ENCODE results near the gene PUS1. TPM values are rescaled to one million over a fixed set of nuclear protein-coding genes. Genes with fewer than 3 reads are reported as not detected.

The PUS1 gene
- total and polyA plus RNA-seq, 2 of the 8 experiments (the other 6 are each of a cell fraction or from before 2014, with no cell fraction given) = 48.1 to 81.2 TPM

DNA sequence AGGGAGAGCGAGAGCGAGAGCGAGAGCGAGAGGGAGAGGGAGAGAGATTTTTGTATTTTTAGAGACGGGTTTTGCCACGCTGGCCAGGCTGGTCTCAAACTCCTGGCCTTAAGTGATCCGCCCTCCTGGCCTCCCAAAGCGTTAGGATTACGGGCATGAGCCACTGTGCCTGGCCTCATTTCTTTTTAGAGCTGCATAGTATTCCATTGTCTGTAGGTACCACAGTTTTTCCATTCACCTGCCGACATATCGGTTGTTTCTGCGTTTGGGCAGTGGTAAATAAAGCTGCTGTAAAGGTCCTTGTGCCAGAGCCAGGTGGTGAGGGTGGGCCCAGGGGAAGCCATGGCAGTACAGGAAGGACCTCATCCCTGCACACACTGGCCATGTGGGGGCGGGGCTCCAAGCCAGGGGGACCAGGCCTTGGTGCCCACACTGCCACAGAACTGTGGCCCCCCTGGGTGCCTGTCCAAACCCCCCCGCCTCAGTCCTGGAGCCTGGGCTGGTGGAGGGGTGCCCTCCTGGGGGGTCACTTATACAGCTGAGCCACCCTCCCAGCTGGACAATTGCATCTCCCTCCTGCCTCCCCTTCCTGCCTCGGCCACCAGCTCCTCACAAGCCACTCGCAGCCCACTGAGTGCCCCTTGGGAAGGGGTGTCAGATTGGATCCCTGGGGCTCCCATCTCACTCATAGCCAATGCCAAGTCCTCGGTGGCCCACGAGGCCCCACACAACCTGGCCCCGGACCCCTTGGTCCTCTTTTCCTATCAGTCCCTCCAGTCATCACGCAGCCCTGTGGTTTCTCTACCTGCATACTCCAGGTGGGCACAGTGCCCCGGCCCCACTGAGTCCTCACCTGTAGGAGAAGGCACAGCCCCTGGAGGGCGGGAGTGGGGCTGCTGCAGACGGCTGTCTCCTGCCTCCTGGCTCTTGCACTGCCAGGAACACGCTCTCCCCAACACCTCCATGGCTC, 1.7 kb upstream of the PUS1 start:
- Histone ChIP-seq H3K4me1 (replicated peaks in 1 of 4; ENCODE audit: control insufficient read depth in 3 of 4, insufficient read depth in 4 of 4, low read length in 3 of 4) (peaks cover 0 to 7% (median 2%) of the 10 kb centered on the region in 4 experiments; a peak in 2 of 7 replicates), H3K9ac (replicated peaks in 1 of 4; ENCODE audit: extremely low read depth in 1 of 4, low read depth in 3 of 4, low read length in 3 of 4) (no peak overlapping the region), H3K56ac (replicated peaks; ENCODE audit: insufficient read length, low read depth, low read length) (no peak overlapping the region), H4K20me1 (replicated peaks in 1 of 2; ENCODE audit: control insufficient read depth in 1 of 2, insufficient read depth in 2 of 2, low read length in 2 of 2) (peaks cover 0 to 7% of the 10 kb centered on the region in 2 experiments), H3K9me3 (ENCODE audit: insufficient read depth in 2 of 2, low read depth in 1 of 2, low read length in 1 of 2) (no peaks in the 10 kb centered on the region; a peak in 1 of 4 replicates), H2BK120ac (replicated peaks; ENCODE audit: low read depth, low read length) (no peak overlapping the region), H3K23ac (ENCODE audit: insufficient read length) (no peak overlapping the region), H3K27me3 (replicated peaks in 1 of 4; ENCODE audit: control insufficient read depth in 3 of 4, extremely low read depth in 1 of 4, insufficient read depth in 3 of 4, low read length in 3 of 4) (no peaks in the 10 kb centered on the region), H4K5ac (ENCODE audit: insufficient read length, low read depth, low read length) (no peak overlapping the region), H3K4me3 (ENCODE audit: extremely low read depth in 1 of 4, insufficient read depth in 2 of 4, low read depth in 3 of 4, low read length in 4 of 4) (peak overlapping the region in 2 of 4 experiments; percentile 50 to 85; a peak in 3 of 8 replicates), H2AFZ (ENCODE audit: low read length) (no peak overlapping the region), H3K79me1 (ENCODE audit: low read depth, low read length) (peaks cover 8% of the 10 kb centered on the region), H3K27ac (ENCODE audit: low read depth, low read length) (no peak overlapping the region), H4K8ac (ENCODE audit: extremely low read depth, insufficient read depth, low read length) (peak overlapping the region; percentile 92; the same call in 1 of the 2 replicates), H3K4me2 (ENCODE audit: insufficient read depth in 1 of 2, low read depth in 2 of 2, low read length in 2 of 2) (peak overlapping the region; percentile 79 to 99; a peak in 2 of 4 replicates), H2BK12ac (ENCODE audit: low read depth, low read length) (peak overlapping the region; percentile 5; the same call in 1 of the 2 replicates), H3K79me2 (ENCODE audit: control insufficient read depth in 1 of 2, insufficient read depth in 2 of 2, low read length in 2 of 2) (peaks cover 0 to 16% of the 10 kb centered on the region in 2 experiments; a peak in 3 of 4 replicates), H2BK15ac (ENCODE audit: low read length) (0 out of 2 replicates have a peak overlapping the region, but pooled peaks have one; percentile 31), H3K18ac (ENCODE audit: extremely low read depth, low read length) (no peak overlapping the region), H3K14ac (ENCODE audit: insufficient read length) (no peak overlapping the region), H3K23me2 (ENCODE audit: low read depth, low read length) (peaks cover 6% of the 10 kb centered on the region; the same call in 1 of the 2 replicates), H3K4ac (replicated peaks; ENCODE audit: insufficient read length, low read depth, low read length) (no peak overlapping the region), H2BK5ac (ENCODE audit: low read depth, low read length) (no peak overlapping the region), H4K91ac (replicated peaks; ENCODE audit: insufficient read length, low read length) (peak overlapping the region; percentile 0), H2AK5ac (ENCODE audit: low read depth, low read length) (no peak overlapping the region; the same call in 1 of the 2 replicates), H2BK20ac (ENCODE audit: low read length) (0 out of 2 replicates have a peak overlapping the region, but pooled peaks have one; percentile 80), H3K36me3 (ENCODE audit: control insufficient read depth in 2 of 4, insufficient read depth in 4 of 4, low read length in 3 of 4) (peaks cover 6 to 17% (median 8%) of the 10 kb centered on the region in 4 experiments)
- no peak for DNase-seq (ENCODE audit: low read depth in 1 of 2, low spot score in 2 of 2)
- 81% methylated on average over 20 of the region's 24 CpGs; no CpG with 5 or more reads in 1 of the 2 experiments for WGBS, 2 experiments (ENCODE audit: extremely low coverage in 1 of 2, insufficient coverage in 1 of 2, insufficient read length in 1 of 2, insufficient replicate concordance in 2 of 2, low coverage in 1 of 2, low lambda C conversion rate in 2 of 2, missing lambda C conversion rate in 1 of 2)
- CTCF ChIA-PET (ENCODE audit: partially characterized antibody) = interaction anchor here (0.9 to 1.9 kb wide), 4 partner anchors 9 to 55 kb away, joined by 3 to 6 read pairs (median 3); no protein-coding TSS in a partner anchor
- TF ChIP-seq KDM4A (IDR thresholded peaks at IDR 0.05; ENCODE audit: low read depth, low read length, severe bottlenecking) (no peak), RAD21 (IDR thresholded peaks at IDR 0.05 in 1 of 2, conservative IDR thresholded peaks at IDR 0.05 in 1 of 2; ENCODE audit: low read depth in 2 of 2, low read length in 2 of 2) (peak in 1 of 2 experiments; percentile 16; a peak in 1 of 4 replicates)
- TF ChIP-seq, protein P1, sequence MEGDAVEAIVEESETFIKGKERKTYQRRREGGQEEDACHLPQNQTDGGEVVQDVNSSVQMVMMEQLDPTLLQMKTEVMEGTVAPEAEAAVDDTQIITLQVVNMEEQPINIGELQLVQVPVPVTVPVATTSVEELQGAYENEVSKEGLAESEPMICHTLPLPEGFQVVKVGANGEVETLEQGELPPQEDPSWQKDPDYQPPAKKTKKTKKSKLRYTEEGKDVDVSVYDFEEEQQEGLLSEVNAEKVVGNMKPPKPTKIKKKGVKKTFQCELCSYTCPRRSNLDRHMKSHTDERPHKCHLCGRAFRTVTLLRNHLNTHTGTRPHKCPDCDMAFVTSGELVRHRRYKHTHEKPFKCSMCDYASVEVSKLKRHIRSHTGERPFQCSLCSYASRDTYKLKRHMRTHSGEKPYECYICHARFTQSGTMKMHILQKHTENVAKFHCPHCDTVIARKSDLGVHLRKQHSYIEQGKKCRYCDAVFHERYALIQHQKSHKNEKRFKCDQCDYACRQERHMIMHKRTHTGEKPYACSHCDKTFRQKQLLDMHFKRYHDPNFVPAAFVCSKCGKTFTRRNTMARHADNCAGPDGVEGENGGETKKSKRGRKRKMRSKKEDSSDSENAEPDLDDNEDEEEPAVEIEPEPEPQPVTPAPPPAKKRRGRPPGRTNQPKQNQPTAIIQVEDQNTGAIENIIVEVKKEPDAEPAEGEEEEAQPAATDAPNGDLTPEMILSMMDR (IDR thresholded peaks at IDR 0.05; ENCODE audit: control extremely low read depth in 1 of 3, insufficient read depth in 1 of 3, low read depth in 1 of 3, low read length in 3 of 3) = peak; percentile 8 to 20 (median 18); a peak in 2 of 4 replicates
- FAIRE-seq = no peak
- POLR2A ChIA-PET (ENCODE audit: partially characterized antibody) = interaction anchor here (0.6 to 5.2 kb wide), 10 partner anchors 8 to 57 kb away, joined by 3 to 33 read pairs (median 4); partner anchors contain the start of gene EP400
